Measurements from ENCODE around the gene RGL1. TPM values are rescaled to one million over a fixed set of nuclear protein-coding genes. Genes with fewer than 3 reads are reported as not detected.

Gene RGL1
- total RNA-seq, 1 donor from 2014 or later: 3.0 TPM

- CTCF ChIA-PET: no interaction called here
- POLR2A ChIA-PET: no interaction called here
- no peak for ATAC-seq (ENCODE audit: low read depth)
Observed at GRCh38 chr1:183787704-183788103, 17.2 kb upstream of the RGL1 start.

GRCh38 chr1:183791319-183791718 lies 13.6 kb upstream of the RGL1 start:
- no peak for TF ChIP-seq CTCF (IDR thresholded peaks at IDR 0.05)
- POLR2A ChIA-PET: no interaction called here
- Mint-ChIP-seq H3K9me3 (peaks cover 3% of the 10 kb centered on the region), H3K36me3 (ENCODE audit: low read depth) (no peaks in the 10 kb centered on the region), H3K4me1 (no peaks in the 10 kb centered on the region), H3K27me3 (no peaks in the 10 kb centered on the region), H3K4me3 (no peak overlapping the region), H3K27ac (no peak overlapping the region)
- intact Hi-C loops (cut with micrococcal nuclease): no loop called here
- ATAC-seq (ENCODE audit: low read depth): no peak
- CTCF ChIA-PET: no interaction called here
- no peak for DNase-seq

More at GRCh38 chr1:183787704-183788103, 17.2 kb upstream of the RGL1 start:
- TF ChIP-seq CTCF (IDR thresholded peaks at IDR 0.05): no peak
- Mint-ChIP-seq H3K9me3 (no peaks in the 10 kb centered on the region), H3K4me1 (no peaks in the 10 kb centered on the region), H3K27me3 (no peaks in the 10 kb centered on the region), H3K4me3 (no peak overlapping the region), H3K27ac (no peak overlapping the region), H3K36me3 (ENCODE audit: low read depth) (no peaks in the 10 kb centered on the region)
- DNase-seq: no peak
- intact Hi-C loops (cut with micrococcal nuclease): no loop called here

GRCh38 chr1:183792300-183792699 lies 12.6 kb upstream of the RGL1 start:
- intact Hi-C loops (cut with micrococcal nuclease): no loop called here
- no peak overlapping the region for H3K4me3 Mint-ChIP-seq
- peaks cover 3% of the 10 kb centered on the region for H3K9me3 Mint-ChIP-seq
- no peak for TF ChIP-seq CTCF (IDR thresholded peaks at IDR 0.05)
- CTCF ChIA-PET: no interaction called here
- no peaks in the 10 kb centered on the region for H3K27me3 Mint-ChIP-seq
- DNase-seq: no peak
- no peaks in the 10 kb centered on the region for H3K36me3 Mint-ChIP-seq (ENCODE audit: low read depth)
- no peak for ATAC-seq (ENCODE audit: low read depth)
- H3K27ac Mint-ChIP-seq: no peak overlapping the region
- POLR2A ChIA-PET: no interaction called here
- no peaks in the 10 kb centered on the region for H3K4me1 Mint-ChIP-seq

- no peak for ATAC-seq (ENCODE audit: low read depth)
- no peaks in the 10 kb centered on the region for H3K4me1 Mint-ChIP-seq
- POLR2A ChIA-PET: no interaction called here
- no peaks in the 10 kb centered on the region for H3K36me3 Mint-ChIP-seq (ENCODE audit: low read depth)
- peaks cover 5% of the 10 kb centered on the region for H3K9me3 Mint-ChIP-seq
- no peak for TF ChIP-seq CTCF (IDR thresholded peaks at IDR 0.05)
- CTCF ChIA-PET: no interaction called here
- no peak overlapping the region for H3K4me3 Mint-ChIP-seq
- intact Hi-C loops (cut with micrococcal nuclease): no loop called here
- no peak overlapping the region for H3K27ac Mint-ChIP-seq
- no peaks in the 10 kb centered on the region for H3K27me3 Mint-ChIP-seq
- no peak for DNase-seq
Observed at GRCh38 chr1:183794088-183794487, 10.8 kb upstream of the RGL1 start.

GRCh38 chr1:183800449-183800848 lies 4.5 kb upstream of the RGL1 start:
- peaks cover 3% of the 10 kb centered on the region for H3K36me3 Mint-ChIP-seq (ENCODE audit: low read depth)
- ChIA-PET POLR2A (no interaction called here), CTCF (no interaction called here)
- ATAC-seq (ENCODE audit: low read depth): no peak
- DNase-seq: no peak
- intact Hi-C loops (cut with micrococcal nuclease): loop anchor here (5.0 kb wide), 1 partner anchor 112 kb away; no protein-coding TSS in a partner anchor
- peaks cover 17% of the 10 kb centered on the region for H3K9me3 Mint-ChIP-seq
- no peak overlapping the region for H3K4me3 Mint-ChIP-seq
- H3K4me1 Mint-ChIP-seq: peaks cover 4% of the 10 kb centered on the region
- TF ChIP-seq CTCF (IDR thresholded peaks at IDR 0.05): no peak
- peaks cover 19% of the 10 kb centered on the region for H3K27me3 Mint-ChIP-seq
- H3K27ac Mint-ChIP-seq: no peak overlapping the region
